Measurements from ENCODE around the gene COL17A1.

Gene COL17A1

GRCh38 chr10:104032144-104032775, 53.4 kb downstream of the COL17A1 start:
- no peak for DNase-seq

GRCh38 chr10:104031631-104032030, 54.0 kb downstream of the COL17A1 start:
- no peak for DNase-seq

GRCh38 chr10:104029521-104029860, 56.2 kb downstream of the COL17A1 start:
- no peak for DNase-seq

GRCh38 chr10:104028823-104029520, 56.7 kb downstream of the COL17A1 start:
- DNase-seq: no peak

- no peak for DNase-seq
These were observed 57.5 kb downstream of the COL17A1 start for GRCh38 chr10:104028146-104028545.

- no peak for DNase-seq
These were observed 58.9 kb downstream of the COL17A1 start for GRCh38 chr10:104026762-104027161.

GRCh38 chr10:104025524-104025923, 60.2 kb downstream of the COL17A1 start:
- no peak for DNase-seq

GRCh38 chr10:104022026-104022425, 63.7 kb downstream of the COL17A1 start:
- DNase-seq: no peak

GRCh38 chr10:104021246-104021645, 64.4 kb downstream of the COL17A1 start:
- DNase-seq: no peak

- DNase-seq: no peak
These were observed 65.7 kb downstream of the COL17A1 start for GRCh38 chr10:104020020-104020419.

GRCh38 chr10:104018471-104018870, 67.2 kb downstream of the COL17A1 start:
- no peak for DNase-seq

- DNase-seq: no peak
These were observed 69.0 kb downstream of the COL17A1 start for GRCh38 chr10:104016661-104017060.

- no peak for DNase-seq
These were observed 71.5 kb downstream of the COL17A1 start for GRCh38 chr10:104014176-104014575.

- DNase-seq: no peak
These were observed 72.2 kb downstream of the COL17A1 start for GRCh38 chr10:104013489-104013888.

GRCh38 chr10:104011904-104012303, 73.8 kb downstream of the COL17A1 start:
- no peak for DNase-seq

GRCh38 chr10:104005172-104005863, 80.4 kb downstream of the COL17A1 start:
- DNase-seq: no peak

- DNase-seq: no peak
These were observed 82.8 kb downstream of the COL17A1 start for GRCh38 chr10:104002911-104003310.

GRCh38 chr10:103998805-103999204, 86.9 kb downstream of the COL17A1 start:
- DNase-seq: no peak

- DNase-seq: no peak
These were observed 90.5 kb downstream of the COL17A1 start for GRCh38 chr10:103995134-103995533.

GRCh38 chr10:103991393-103992128, 94.1 kb downstream of the COL17A1 start:
- DNase-seq: no peak

GRCh38 chr10:103990531-103990930, 95.1 kb downstream of the COL17A1 start:
- no peak for DNase-seq

GRCh38 chr10:103990121-103990520, 95.6 kb downstream of the COL17A1 start:
- DNase-seq: no peak

- peak; percentile 7 for DNase-seq
These were observed 99.3 kb downstream of the COL17A1 start for GRCh38 chr10:103986360-103986759.

GRCh38 chr10:103985726-103986125, 100.0 kb downstream of the COL17A1 start:
- DNase-seq: no peak
